ENCODE measurements around the gene DCC. TPM values are rescaled to one million over a fixed set of nuclear protein-coding genes. Genes with fewer than 3 reads are reported as not detected.

DCC gene
- total and polyA plus RNA-seq, 2 of the 8 experiments (the other 6 are each of a cell fraction or from before 2014, with no cell fraction given) = 0.14 to 1.4 TPM

- TF ChIP-seq, protein P1, sequence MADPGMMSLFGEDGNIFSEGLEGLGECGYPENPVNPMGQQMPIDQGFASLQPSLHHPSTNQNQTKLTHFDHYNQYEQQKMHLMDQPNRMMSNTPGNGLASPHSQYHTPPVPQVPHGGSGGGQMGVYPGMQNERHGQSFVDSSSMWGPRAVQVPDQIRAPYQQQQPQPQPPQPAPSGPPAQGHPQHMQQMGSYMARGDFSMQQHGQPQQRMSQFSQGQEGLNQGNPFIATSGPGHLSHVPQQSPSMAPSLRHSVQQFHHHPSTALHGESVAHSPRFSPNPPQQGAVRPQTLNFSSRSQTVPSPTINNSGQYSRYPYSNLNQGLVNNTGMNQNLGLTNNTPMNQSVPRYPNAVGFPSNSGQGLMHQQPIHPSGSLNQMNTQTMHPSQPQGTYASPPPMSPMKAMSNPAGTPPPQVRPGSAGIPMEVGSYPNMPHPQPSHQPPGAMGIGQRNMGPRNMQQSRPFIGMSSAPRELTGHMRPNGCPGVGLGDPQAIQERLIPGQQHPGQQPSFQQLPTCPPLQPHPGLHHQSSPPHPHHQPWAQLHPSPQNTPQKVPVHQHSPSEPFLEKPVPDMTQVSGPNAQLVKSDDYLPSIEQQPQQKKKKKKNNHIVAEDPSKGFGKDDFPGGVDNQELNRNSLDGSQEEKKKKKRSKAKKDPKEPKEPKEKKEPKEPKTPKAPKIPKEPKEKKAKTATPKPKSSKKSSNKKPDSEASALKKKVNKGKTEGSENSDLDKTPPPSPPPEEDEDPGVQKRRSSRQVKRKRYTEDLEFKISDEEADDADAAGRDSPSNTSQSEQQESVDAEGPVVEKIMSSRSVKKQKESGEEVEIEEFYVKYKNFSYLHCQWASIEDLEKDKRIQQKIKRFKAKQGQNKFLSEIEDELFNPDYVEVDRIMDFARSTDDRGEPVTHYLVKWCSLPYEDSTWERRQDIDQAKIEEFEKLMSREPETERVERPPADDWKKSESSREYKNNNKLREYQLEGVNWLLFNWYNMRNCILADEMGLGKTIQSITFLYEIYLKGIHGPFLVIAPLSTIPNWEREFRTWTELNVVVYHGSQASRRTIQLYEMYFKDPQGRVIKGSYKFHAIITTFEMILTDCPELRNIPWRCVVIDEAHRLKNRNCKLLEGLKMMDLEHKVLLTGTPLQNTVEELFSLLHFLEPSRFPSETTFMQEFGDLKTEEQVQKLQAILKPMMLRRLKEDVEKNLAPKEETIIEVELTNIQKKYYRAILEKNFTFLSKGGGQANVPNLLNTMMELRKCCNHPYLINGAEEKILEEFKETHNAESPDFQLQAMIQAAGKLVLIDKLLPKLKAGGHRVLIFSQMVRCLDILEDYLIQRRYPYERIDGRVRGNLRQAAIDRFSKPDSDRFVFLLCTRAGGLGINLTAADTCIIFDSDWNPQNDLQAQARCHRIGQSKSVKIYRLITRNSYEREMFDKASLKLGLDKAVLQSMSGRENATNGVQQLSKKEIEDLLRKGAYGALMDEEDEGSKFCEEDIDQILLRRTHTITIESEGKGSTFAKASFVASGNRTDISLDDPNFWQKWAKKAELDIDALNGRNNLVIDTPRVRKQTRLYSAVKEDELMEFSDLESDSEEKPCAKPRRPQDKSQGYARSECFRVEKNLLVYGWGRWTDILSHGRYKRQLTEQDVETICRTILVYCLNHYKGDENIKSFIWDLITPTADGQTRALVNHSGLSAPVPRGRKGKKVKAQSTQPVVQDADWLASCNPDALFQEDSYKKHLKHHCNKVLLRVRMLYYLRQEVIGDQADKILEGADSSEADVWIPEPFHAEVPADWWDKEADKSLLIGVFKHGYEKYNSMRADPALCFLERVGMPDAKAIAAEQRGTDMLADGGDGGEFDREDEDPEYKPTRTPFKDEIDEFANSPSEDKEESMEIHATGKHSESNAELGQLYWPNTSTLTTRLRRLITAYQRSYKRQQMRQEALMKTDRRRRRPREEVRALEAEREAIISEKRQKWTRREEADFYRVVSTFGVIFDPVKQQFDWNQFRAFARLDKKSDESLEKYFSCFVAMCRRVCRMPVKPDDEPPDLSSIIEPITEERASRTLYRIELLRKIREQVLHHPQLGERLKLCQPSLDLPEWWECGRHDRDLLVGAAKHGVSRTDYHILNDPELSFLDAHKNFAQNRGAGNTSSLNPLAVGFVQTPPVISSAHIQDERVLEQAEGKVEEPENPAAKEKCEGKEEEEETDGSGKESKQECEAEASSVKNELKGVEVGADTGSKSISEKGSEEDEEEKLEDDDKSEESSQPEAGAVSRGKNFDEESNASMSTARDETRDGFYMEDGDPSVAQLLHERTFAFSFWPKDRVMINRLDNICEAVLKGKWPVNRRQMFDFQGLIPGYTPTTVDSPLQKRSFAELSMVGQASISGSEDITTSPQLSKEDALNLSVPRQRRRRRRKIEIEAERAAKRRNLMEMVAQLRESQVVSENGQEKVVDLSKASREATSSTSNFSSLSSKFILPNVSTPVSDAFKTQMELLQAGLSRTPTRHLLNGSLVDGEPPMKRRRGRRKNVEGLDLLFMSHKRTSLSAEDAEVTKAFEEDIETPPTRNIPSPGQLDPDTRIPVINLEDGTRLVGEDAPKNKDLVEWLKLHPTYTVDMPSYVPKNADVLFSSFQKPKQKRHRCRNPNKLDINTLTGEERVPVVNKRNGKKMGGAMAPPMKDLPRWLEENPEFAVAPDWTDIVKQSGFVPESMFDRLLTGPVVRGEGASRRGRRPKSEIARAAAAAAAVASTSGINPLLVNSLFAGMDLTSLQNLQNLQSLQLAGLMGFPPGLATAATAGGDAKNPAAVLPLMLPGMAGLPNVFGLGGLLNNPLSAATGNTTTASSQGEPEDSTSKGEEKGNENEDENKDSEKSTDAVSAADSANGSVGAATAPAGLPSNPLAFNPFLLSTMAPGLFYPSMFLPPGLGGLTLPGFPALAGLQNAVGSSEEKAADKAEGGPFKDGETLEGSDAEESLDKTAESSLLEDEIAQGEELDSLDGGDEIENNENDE (IDR thresholded peaks at IDR 0.05; ENCODE audit: insufficient replicate concordance, low read length) = no peak
These were observed 268.0 kb downstream of the DCC start (continued) for GRCh38 chr18:52607985-52608384.

Measured in H1 (cell line).